ENCODE data around the gene KDM4B.

The KDM4B gene

GRCh38 chr19:5016781-5017180 lies 47.9 kb downstream of the KDM4B start:
- DNase-seq: no peak

GRCh38 chr19:5017235-5017634 lies 48.3 kb downstream of the KDM4B start:
- no peak for DNase-seq

GRCh38 chr19:5018224-5019015 lies 49.5 kb downstream of the KDM4B start:
- no peak for DNase-seq

GRCh38 chr19:5020368-5020767 lies 51.5 kb downstream of the KDM4B start:
- no peak for DNase-seq

- DNase-seq: no peak
Measured at GRCh38 chr19:5021046-5021445, 52.1 kb downstream of the KDM4B start.

GRCh38 chr19:5022066-5022860 lies 53.4 kb downstream of the KDM4B start:
- DNase-seq: no peak

- DNase-seq: no peak
Measured at GRCh38 chr19:5023128-5023571, 54.2 kb downstream of the KDM4B start.

GRCh38 chr19:5024282-5024681 lies 55.4 kb downstream of the KDM4B start:
- no peak for DNase-seq

- no peak for DNase-seq
Measured at GRCh38 chr19:5025027-5025426, 56.1 kb downstream of the KDM4B start.

- DNase-seq: no peak
Measured at GRCh38 chr19:5026706-5027273, 57.9 kb downstream of the KDM4B start.

GRCh38 chr19:5028229-5028886 lies 59.4 kb downstream of the KDM4B start:
- DNase-seq: no peak

GRCh38 chr19:5029596-5029995 lies 60.7 kb downstream of the KDM4B start:
- DNase-seq: peak; percentile 51

GRCh38 chr19:5030136-5030820 lies 61.4 kb downstream of the KDM4B start:
- DNase-seq: no peak

GRCh38 chr19:5030822-5031221 lies 61.9 kb downstream of the KDM4B start:
- no peak for DNase-seq

GRCh38 chr19:5031231-5032100 lies 62.6 kb downstream of the KDM4B start:
- DNase-seq: peak; percentile 59

GRCh38 chr19:5032101-5032967 lies 63.4 kb downstream of the KDM4B start:
- no peak for DNase-seq

- no peak for DNase-seq
Measured at GRCh38 chr19:5035105-5035761, 66.3 kb downstream of the KDM4B start.

- DNase-seq: no peak
Measured at GRCh38 chr19:5035793-5036697, 67.1 kb downstream of the KDM4B start.

Measured in COR-L47 (cell line).